ENCODE data around the gene PPP3CA. TPM values are rescaled to one million over a fixed set of nuclear protein-coding genes. Genes with fewer than 3 reads are reported as not detected.
A peak's percentile ranks its signal among the peaks of the same experiment; 100 is the strongest.

Gene PPP3CA
- total and polyA plus RNA-seq, 4 donors: 13.5 to 72.0 (median 30.7) TPM

DNA sequence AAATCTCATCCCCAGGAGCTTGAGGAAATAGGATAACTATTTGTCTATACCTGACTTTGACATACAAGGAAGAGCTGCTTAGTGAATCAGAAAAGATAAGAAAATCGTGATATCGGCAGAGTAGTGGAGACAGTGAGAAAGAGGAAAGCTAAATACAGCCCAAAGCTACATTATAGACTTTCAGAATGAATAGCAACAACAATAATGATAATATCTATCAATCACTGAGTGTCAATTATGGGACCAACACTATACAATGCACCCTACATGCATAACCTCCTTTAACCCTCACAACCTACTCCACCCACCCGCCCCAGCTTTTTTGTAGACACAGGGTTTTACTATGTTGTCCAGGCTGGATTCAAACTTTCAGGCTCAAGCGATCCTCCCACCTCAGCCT lies 205.1 kb downstream of the PPP3CA start:
- H3K9ac ChIP-seq (ENCODE audit: insufficient read depth in 1 of 2, low read length in 2 of 2): no peak overlapping the region
- no peak for ATAC-seq (ENCODE audit: insufficient read depth, low FRiP score)

DNA sequence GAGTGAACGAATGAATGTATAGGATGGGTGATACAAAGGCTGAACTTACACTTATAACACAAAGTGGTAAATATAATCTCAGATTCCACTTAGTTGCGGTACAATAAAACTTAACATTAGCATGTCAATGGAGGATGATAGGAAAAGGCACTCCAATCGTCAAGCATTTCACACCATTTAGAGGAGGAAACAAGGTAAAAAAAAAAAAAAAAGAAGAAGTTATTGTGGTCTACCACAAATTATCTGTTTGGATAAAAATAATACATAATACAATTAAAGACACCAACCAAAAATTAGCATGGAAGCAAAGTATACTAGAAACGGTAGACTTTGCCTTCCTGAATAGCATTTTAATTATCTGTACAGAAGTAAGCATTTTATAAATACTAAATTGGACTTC lies 205.5 kb downstream of the PPP3CA start:
- DNase-seq: no peak
- Histone ChIP-seq H3K9me3 (ENCODE audit: control insufficient read depth in 4 of 4, insufficient read depth in 3 of 4, low read length in 3 of 4) (no peaks in the 10 kb centered on the region), H3K36me3 (ENCODE audit: control insufficient read depth in 4 of 4, insufficient read depth in 4 of 4, low read length in 4 of 4) (no peaks in the 10 kb centered on the region), H3K27me3 (ENCODE audit: control insufficient read depth in 3 of 3, insufficient read depth in 3 of 3, low read length in 2 of 3) (no peaks in the 10 kb centered on the region), H3K9ac (ENCODE audit: insufficient read depth in 1 of 2, low read length in 2 of 2) (no peak overlapping the region), H3K4me3 (no peak overlapping the region), H3K27ac (ENCODE audit: low read depth in 1 of 2, low read length in 1 of 2) (no peak overlapping the region), H3K4me1 (ENCODE audit: control insufficient read depth in 5 of 5, insufficient read depth in 5 of 5, low read length in 5 of 5) (peaks cover 0 to 5% (median 0%) of the 10 kb centered on the region in 5 donors)
- no peak for ATAC-seq (ENCODE audit: insufficient read depth, low FRiP score)
- TF ChIP-seq, protein P1, sequence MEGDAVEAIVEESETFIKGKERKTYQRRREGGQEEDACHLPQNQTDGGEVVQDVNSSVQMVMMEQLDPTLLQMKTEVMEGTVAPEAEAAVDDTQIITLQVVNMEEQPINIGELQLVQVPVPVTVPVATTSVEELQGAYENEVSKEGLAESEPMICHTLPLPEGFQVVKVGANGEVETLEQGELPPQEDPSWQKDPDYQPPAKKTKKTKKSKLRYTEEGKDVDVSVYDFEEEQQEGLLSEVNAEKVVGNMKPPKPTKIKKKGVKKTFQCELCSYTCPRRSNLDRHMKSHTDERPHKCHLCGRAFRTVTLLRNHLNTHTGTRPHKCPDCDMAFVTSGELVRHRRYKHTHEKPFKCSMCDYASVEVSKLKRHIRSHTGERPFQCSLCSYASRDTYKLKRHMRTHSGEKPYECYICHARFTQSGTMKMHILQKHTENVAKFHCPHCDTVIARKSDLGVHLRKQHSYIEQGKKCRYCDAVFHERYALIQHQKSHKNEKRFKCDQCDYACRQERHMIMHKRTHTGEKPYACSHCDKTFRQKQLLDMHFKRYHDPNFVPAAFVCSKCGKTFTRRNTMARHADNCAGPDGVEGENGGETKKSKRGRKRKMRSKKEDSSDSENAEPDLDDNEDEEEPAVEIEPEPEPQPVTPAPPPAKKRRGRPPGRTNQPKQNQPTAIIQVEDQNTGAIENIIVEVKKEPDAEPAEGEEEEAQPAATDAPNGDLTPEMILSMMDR (IDR thresholded peaks at IDR 0.05; ENCODE audit: control extremely low read depth, extremely low read depth): no peak
- WGBS, 2 donors: 66 to 75% methylated on average over 4 of the region's 4 CpGs

More for the DNA sequence above, 205.1 kb downstream of the PPP3CA start:
- H3K27ac ChIP-seq (ENCODE audit: low read depth in 1 of 2, low read length in 1 of 2): no peak overlapping the region
- H3K4me1 ChIP-seq (ENCODE audit: control insufficient read depth in 5 of 5, insufficient read depth in 5 of 5, low read length in 5 of 5): peaks cover 0 to 5% (median 0%) of the 10 kb centered on the region in 5 donors
- DNase-seq: no peak
- no peaks in the 10 kb centered on the region for H3K27me3 ChIP-seq (ENCODE audit: control insufficient read depth in 3 of 3, insufficient read depth in 3 of 3, low read length in 2 of 3)
- WGBS, 2 donors: 81 to 92% methylated on average over 4 of the region's 4 CpGs
- H3K36me3 ChIP-seq (ENCODE audit: control insufficient read depth in 4 of 4, insufficient read depth in 4 of 4, low read length in 4 of 4): no peaks in the 10 kb centered on the region
- no peaks in the 10 kb centered on the region for H3K9me3 ChIP-seq (ENCODE audit: control insufficient read depth in 4 of 4, insufficient read depth in 3 of 4, low read length in 3 of 4)
- no peak overlapping the region for H3K4me3 ChIP-seq
- TF ChIP-seq, protein P1 (IDR thresholded peaks at IDR 0.05; ENCODE audit: control extremely low read depth, extremely low read depth): no peak

DNA sequence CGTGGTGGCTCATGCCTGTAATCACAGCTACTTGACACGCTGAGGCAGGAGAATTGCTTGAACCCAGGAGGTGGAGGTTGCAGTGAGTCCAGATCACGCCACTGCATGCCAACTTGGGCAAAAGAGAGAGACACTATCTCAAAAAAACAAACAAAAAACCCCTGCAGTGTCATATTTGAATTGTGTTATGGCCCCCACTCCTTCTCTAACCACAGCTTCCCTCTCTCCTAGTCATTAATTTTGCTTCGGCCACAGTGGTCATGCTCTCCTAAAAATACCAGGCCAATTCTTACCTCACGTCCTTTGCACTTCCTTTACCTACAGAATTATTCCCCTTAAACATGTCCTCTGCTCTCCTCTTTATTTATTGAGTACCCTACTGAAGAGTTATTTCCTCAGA lies 206.1 kb downstream of the PPP3CA start:
- H3K9me3 ChIP-seq (ENCODE audit: control insufficient read depth in 4 of 4, insufficient read depth in 3 of 4, low read length in 3 of 4): no peaks in the 10 kb centered on the region
- H3K27me3 ChIP-seq (ENCODE audit: control insufficient read depth in 3 of 3, insufficient read depth in 3 of 3, low read length in 2 of 3): no peaks in the 10 kb centered on the region
- H3K4me1 ChIP-seq (ENCODE audit: control insufficient read depth in 5 of 5, insufficient read depth in 5 of 5, low read length in 5 of 5): peaks cover 0 to 5% (median 0%) of the 10 kb centered on the region in 5 donors
- no peak overlapping the region for H3K4me3 ChIP-seq
- ATAC-seq (ENCODE audit: insufficient read depth, low FRiP score) (no peak), DNase-seq (no peak)
- H3K36me3 ChIP-seq (ENCODE audit: control insufficient read depth in 4 of 4, insufficient read depth in 4 of 4, low read length in 4 of 4): no peaks in the 10 kb centered on the region
- 69 to 80% methylated on average over 5 of the region's 5 CpGs for WGBS, 2 donors
- TF ChIP-seq, protein P1 (IDR thresholded peaks at IDR 0.05; ENCODE audit: control extremely low read depth, extremely low read depth): no peak
- H3K27ac ChIP-seq (ENCODE audit: low read depth in 1 of 2, low read length in 1 of 2): no peak overlapping the region
- H3K9ac ChIP-seq (ENCODE audit: insufficient read depth in 1 of 2, low read length in 2 of 2): no peak overlapping the region

DNA sequence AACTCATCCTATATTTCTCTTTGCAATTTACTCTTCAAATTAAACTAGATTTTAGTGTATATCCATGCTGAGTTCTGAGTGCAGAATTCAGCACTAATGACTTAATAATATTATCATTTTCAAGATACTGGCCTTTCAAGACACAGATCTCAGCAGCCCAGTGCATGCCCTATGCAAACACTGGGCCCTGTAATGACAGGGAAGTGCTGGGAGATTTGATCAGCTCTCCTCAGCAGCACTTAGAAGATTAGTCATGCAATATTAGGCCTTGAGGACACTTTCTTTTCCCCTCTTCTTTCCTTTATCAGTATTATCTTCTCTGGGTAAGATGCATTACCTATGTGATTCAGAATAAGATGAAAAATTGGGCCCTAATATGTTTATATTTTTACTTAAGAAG lies 207.1 kb downstream of the PPP3CA start:
- H3K27me3 ChIP-seq (ENCODE audit: control insufficient read depth in 3 of 3, insufficient read depth in 3 of 3, low read length in 2 of 3): no peaks in the 10 kb centered on the region
- H3K9me3 ChIP-seq (ENCODE audit: control insufficient read depth in 4 of 4, insufficient read depth in 3 of 4, low read length in 3 of 4): no peaks in the 10 kb centered on the region
- DNase-seq (no peak), ATAC-seq (ENCODE audit: insufficient read depth, low FRiP score) (peak; percentile 54)
- H3K27ac ChIP-seq (ENCODE audit: low read depth in 1 of 2, low read length in 1 of 2): no peak overlapping the region
- H3K9ac ChIP-seq (ENCODE audit: insufficient read depth in 1 of 2, low read length in 2 of 2): no peak overlapping the region
- H3K36me3 ChIP-seq (ENCODE audit: control insufficient read depth in 4 of 4, insufficient read depth in 4 of 4, low read length in 4 of 4): no peaks in the 10 kb centered on the region
- TF ChIP-seq, protein P1 (IDR thresholded peaks at IDR 0.05; ENCODE audit: control extremely low read depth, extremely low read depth): no peak
- no peak overlapping the region for H3K4me3 ChIP-seq
- H3K4me1 ChIP-seq (ENCODE audit: control insufficient read depth in 5 of 5, insufficient read depth in 5 of 5, low read length in 5 of 5): peaks cover 0 to 5% (median 0%) of the 10 kb centered on the region in 5 donors
